Stomach smooth muscle (tissue), 2 donors: ENCODE results near the gene DACT2.
"Not testable (repeated sequence)": the region's sequence is repeated elsewhere in the genome, so short reads cannot be mapped to it uniquely, and the experiment has no call there.

ENCODE experiments used
- H3K27ac ChIP-seq: one replicate; pipeline ENCODE4 v1.7.0; 2013; ENCODE audit warnings: mild to moderate bottlenecking, low read length, inconsistent platforms
- H3K27me3 ChIP-seq, 2 donors: one replicate each; pipeline ENCODE4 v1.7.0; 2013; ENCODE audit warnings: low read length in 2 of 2; ENCODE audit not compliant: insufficient read depth in 2 of 2, control insufficient read depth in 1 of 2
- H3K36me3 ChIP-seq, 2 donors: one replicate each; pipeline ENCODE4 v1.7.0; 2013; ENCODE audit warnings: low read length in 2 of 2; ENCODE audit not compliant: control insufficient read depth in 2 of 2, insufficient read depth in 2 of 2
- H3K4me1 ChIP-seq: one replicate; pipeline ENCODE4 v1.7.0; 2013; ENCODE audit warnings: low read length; ENCODE audit not compliant: control insufficient read depth, insufficient read depth
- H3K4me3 ChIP-seq, 2 donors: one replicate each; pipeline ENCODE4 v1.7.0; 2013; ENCODE audit warnings: low read length in 2 of 2
- H3K9ac ChIP-seq, 2 donors: one replicate each; pipeline ENCODE4 v1.7.0; 2013; ENCODE audit warnings: low read length in 2 of 2, mild to moderate bottlenecking in 1 of 2
- H3K9me3 ChIP-seq, 2 donors: one replicate each; pipeline ENCODE4 v1.7.0; 2013; ENCODE audit warnings: low read length in 2 of 2; ENCODE audit not compliant: control insufficient read depth in 2 of 2
- donor health status: healthy.
- donor health status: Pancreatic carcinoma.

The DACT2 gene

GRCh38 chr6:168289571-168289962 lies 30.0 kb downstream of the DACT2 start:
- no peaks in the 10 kb centered on the region for H3K4me1 ChIP-seq
- H3K9ac ChIP-seq, result no peak overlapping the region
- no peaks in the 10 kb centered on the region for H3K36me3 ChIP-seq
- no peak overlapping the region for H3K4me3 ChIP-seq
- H3K9me3 ChIP-seq, result no peaks in the 10 kb centered on the region
- peaks cover 2 to 9% of the 10 kb centered on the region in 2 donors for H3K27me3 ChIP-seq
- no peak overlapping the region for H3K27ac ChIP-seq

- H3K4me1 ChIP-seq, result no peaks in the 10 kb centered on the region
- H3K36me3 ChIP-seq, result no peaks in the 10 kb centered on the region
- peaks cover 2 to 9% of the 10 kb centered on the region in 2 donors for H3K27me3 ChIP-seq
- no peak overlapping the region for H3K9ac ChIP-seq
- H3K4me3 ChIP-seq, result no peak overlapping the region
- H3K27ac ChIP-seq, result no peak overlapping the region
- H3K9me3 ChIP-seq, result no peaks in the 10 kb centered on the region
Observed at GRCh38 chr6:168288781-168289570, 30.6 kb downstream of the DACT2 start.

DNA sequence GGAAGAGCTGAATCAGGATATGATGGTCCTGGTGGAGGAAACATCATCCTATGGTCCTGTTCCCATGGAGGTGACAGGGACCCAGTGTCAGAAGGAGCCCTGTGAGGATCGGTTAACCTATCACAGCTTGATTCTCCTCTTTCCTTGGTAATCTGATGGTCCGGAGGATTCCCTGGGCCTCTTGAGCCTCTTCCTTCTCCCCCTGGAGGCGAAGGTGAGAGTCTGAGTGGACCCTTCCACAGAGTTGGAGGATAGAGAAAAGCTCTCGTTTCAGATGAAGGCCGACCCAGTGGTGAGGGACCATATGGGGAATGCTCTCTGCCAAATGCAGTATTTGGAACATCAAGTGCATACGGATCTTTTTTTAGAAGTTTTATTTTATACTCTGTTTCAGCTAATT lies 32.1 kb downstream of the DACT2 start:
- H3K36me3 ChIP-seq, H3K4me3 ChIP-seq, H3K27ac ChIP-seq, H3K9ac ChIP-seq, H3K27me3 ChIP-seq, H3K9me3 ChIP-seq, H3K4me1 ChIP-seq: not testable (repeated sequence)

DNA sequence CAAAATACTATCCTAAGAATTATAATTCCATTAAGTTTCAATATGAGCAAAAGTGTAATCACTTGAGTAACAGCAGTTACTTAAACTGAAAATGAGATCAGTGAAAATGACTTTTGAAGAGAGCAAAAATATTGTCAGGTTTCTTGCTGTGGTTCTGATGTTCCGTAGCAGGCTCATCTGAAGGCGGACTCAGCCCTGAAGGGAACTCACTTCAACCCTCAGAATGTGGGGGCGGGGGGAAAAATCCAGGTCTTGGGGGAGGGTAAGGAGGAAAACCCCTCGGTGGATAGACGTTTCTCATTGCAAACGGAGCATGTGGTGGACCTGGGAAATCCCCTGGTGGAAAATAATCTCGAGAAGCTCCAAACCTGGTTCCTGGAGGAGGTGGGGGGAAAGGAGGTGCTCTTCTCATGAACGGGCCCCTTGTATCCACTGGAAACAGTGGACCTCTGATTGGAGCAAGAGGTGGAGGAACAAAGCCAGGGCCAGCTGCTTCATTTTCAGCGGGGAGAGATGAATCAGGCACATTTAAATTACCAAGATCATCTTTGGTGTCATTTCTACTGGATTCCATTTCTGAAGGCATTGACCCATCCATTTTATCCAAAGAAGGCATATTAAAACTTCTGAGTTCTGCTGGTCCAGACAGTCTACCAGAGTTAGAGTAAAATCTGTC lies 32.7 kb downstream of the DACT2 start:
- not testable (repeated sequence) for H3K36me3 ChIP-seq, H3K27ac ChIP-seq, H3K9ac ChIP-seq, H3K4me3 ChIP-seq, H3K4me1 ChIP-seq, H3K27me3 ChIP-seq, H3K9me3 ChIP-seq

GRCh38 chr6:168286116-168286515 lies 33.5 kb downstream of the DACT2 start:
- H3K9me3 ChIP-seq, result no peaks in the 10 kb centered on the region
- no peaks in the 10 kb centered on the region for H3K36me3 ChIP-seq
- H3K27me3 ChIP-seq, result peaks cover 2 to 10% of the 10 kb centered on the region in 2 donors
- H3K9ac ChIP-seq, result no peak overlapping the region
- no peaks in the 10 kb centered on the region for H3K4me1 ChIP-seq
- no peak overlapping the region for H3K27ac ChIP-seq
- H3K4me3 ChIP-seq, result no peak overlapping the region

DNA sequence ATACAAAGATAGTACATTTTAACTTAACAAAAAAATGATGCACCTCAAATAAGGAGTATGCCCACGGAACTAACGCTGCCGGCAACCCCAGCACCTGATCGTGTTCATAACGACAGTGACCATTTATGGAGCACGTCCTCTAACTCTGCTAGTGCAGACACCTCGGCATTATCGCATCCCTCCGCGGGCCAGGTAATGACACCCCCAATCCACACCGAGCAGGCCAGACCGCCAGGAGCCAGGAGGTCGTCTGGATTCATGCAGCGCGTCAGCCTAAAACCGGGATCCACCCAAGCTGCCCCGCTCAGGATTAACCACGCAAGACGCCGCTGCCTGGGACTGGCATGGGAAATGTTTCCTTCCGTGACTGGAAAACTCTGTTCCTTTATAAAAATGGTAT lies 34.1 kb downstream of the DACT2 start:
- Histone ChIP-seq H3K4me1 (no peaks in the 10 kb centered on the region), H3K27me3 (peaks cover 2 to 13% of the 10 kb centered on the region in 2 donors), H3K9ac (no peak overlapping the region), H3K36me3 (no peaks in the 10 kb centered on the region), H3K4me3 (no peak overlapping the region), H3K27ac (no peak overlapping the region), H3K9me3 (no peaks in the 10 kb centered on the region)

GRCh38 chr6:168284187-168284586 lies 35.4 kb downstream of the DACT2 start:
- H3K27ac ChIP-seq, result no peak overlapping the region

DNA sequence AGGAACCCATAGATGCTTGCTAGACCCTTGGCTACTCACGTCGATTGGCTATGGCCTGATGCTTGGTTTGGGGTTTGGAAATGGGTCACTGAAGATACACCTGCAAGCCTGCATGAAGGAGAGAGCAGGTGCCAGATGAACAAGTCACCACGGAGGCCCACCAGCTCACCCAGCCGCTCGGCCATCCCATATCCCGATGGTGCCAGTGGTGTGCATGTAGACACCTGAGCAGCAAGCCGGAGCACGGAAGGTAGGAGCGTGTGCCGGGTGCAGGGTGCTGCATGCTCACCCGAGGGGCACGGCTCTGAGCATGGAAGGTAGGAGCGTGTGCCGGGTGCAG lies 35.9 kb downstream of the DACT2 start:
- Histone ChIP-seq H3K9me3 (no peaks in the 10 kb centered on the region), H3K27me3 (peaks cover 0 to 12% of the 10 kb centered on the region in 2 donors), H3K9ac (no peak overlapping the region), H3K27ac (no peak overlapping the region), H3K4me3 (no peak overlapping the region), H3K4me1 (no peaks in the 10 kb centered on the region), H3K36me3 (no peaks in the 10 kb centered on the region)

More at GRCh38 chr6:168284187-168284586, 35.4 kb downstream of the DACT2 start:
- H3K9me3 ChIP-seq, result no peaks in the 10 kb centered on the region
- no peaks in the 10 kb centered on the region for H3K36me3 ChIP-seq
- peaks cover 1 to 12% of the 10 kb centered on the region in 2 donors for H3K27me3 ChIP-seq
- H3K9ac ChIP-seq, result no peak overlapping the region
- H3K4me3 ChIP-seq, result no peak overlapping the region
- no peaks in the 10 kb centered on the region for H3K4me1 ChIP-seq

- Histone ChIP-seq H3K27me3 (peaks cover 0 to 12% of the 10 kb centered on the region in 2 donors), H3K9ac (no peak overlapping the region), H3K36me3 (no peaks in the 10 kb centered on the region), H3K4me3 (no peak overlapping the region), H3K27ac (no peak overlapping the region), H3K4me1 (no peaks in the 10 kb centered on the region), H3K9me3 (no peaks in the 10 kb centered on the region)
Observed at GRCh38 chr6:168282985-168283685, 36.4 kb downstream of the DACT2 start.

DNA sequence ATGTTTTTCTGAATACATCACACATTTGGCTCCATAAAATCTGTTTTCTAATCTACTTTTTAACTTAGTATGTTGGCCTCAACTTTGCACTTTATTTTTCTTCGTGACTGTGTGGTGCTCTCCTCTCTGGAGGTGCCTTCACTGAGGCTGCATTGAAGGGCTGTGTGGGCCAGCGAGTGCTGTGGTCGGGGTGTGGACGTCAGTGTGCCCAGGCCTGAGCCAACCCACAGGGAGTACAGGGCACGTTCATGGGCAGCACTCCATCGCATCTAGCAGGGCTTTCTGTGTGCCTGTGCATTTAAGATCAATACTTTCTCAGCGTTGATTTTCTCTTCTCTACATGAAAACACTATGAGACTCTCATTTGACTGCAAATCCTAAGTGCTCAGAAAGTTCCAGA lies 37.8 kb downstream of the DACT2 start:
- peaks cover 0 to 13% of the 10 kb centered on the region in 2 donors for H3K27me3 ChIP-seq
- H3K4me3 ChIP-seq, result no peak overlapping the region
- no peaks in the 10 kb centered on the region for H3K36me3 ChIP-seq
- no peaks in the 10 kb centered on the region for H3K9me3 ChIP-seq
- no peak overlapping the region for H3K27ac ChIP-seq
- H3K9ac ChIP-seq, result no peak overlapping the region
- no peaks in the 10 kb centered on the region for H3K4me1 ChIP-seq

DNA sequence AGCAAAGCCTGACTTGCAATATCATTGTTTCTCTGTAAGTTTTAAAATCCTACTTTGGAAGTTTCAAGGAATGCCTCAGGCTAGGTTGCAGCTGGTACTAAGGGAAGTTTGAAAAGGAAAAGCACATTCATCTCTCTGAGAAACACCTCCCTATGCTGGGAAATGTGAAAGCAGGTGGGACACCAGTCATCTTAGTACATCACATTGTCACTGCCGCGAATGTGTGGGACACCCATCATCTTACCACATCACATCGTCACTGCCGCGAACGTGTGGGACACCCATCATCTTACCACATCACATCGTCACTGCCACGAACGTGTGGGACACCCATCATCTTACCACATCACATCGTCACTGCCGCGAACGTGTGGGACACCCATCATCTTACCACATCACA lies 38.3 kb downstream of the DACT2 start:
- not testable (repeated sequence) for H3K9me3 ChIP-seq, H3K4me3 ChIP-seq, H3K9ac ChIP-seq, H3K27ac ChIP-seq, H3K4me1 ChIP-seq, H3K36me3 ChIP-seq
- peaks cover 0 to 13% of the 10 kb centered on the region in 2 donors for H3K27me3 ChIP-seq
